CD14-positive monocyte (primary cell): ENCODE measurements around the gene GNS. TPM values are rescaled to one million over a fixed set of nuclear protein-coding genes. Genes with fewer than 3 reads are reported as not detected.

Experiments
- DNase-seq, 3 donors: peaks; one replicate each; pipeline ENCODE4 v3.0.0-alpha.2; 2011 to 2022
- H2AFZ ChIP-seq: 2 replicates; pipeline ENCODE4 v1.6.0; 2012; ENCODE audit warnings: mild to moderate bottlenecking, low read depth, low read length, inconsistent platforms; ENCODE audit not compliant: insufficient read depth, poor library complexity, severe bottlenecking
- H3K27ac ChIP-seq, 2 donors: 1 replicate in 1 of 2; 2 replicates in 1 of 2; pipeline ENCODE4 v1.5.1; 2012 to 2013; ENCODE audit warnings: low read length in 2 of 2, control low read depth in 1 of 2, inconsistent platforms in 1 of 2, low read depth in 1 of 2, mild to moderate bottlenecking in 1 of 2
- H3K27me3 ChIP-seq, 2 donors: one replicate each; pipeline versions ENCODE4 v1.6.0 to v1.6.1; 2011 to 2013; ENCODE audit warnings: low read length in 2 of 2; ENCODE audit not compliant: control insufficient read depth in 2 of 2, insufficient read depth in 2 of 2
- H3K36me3 ChIP-seq, 2 donors: replicated peaks in 1 of 2; 1 replicate in 1 of 2; 2 replicates in 1 of 2; pipeline versions ENCODE4 v1.5.1 to v1.6.1; 2012 to 2013; ENCODE audit warnings: low read length in 2 of 2, control low read depth in 1 of 2, inconsistent platforms in 1 of 2, mild to moderate bottlenecking in 1 of 2; ENCODE audit not compliant: insufficient read depth in 2 of 2, control insufficient read depth in 1 of 2
- H3K4me1 ChIP-seq, 2 donors: 1 replicate in 1 of 2; 2 replicates in 1 of 2; pipeline versions ENCODE4 v1.5.1 to v1.6.1; 2012 to 2013; ENCODE audit warnings: low read length in 2 of 2, control low read depth in 1 of 2, inconsistent platforms in 1 of 2, mild to moderate bottlenecking in 1 of 2, moderate library complexity in 1 of 2; ENCODE audit not compliant: insufficient read depth in 2 of 2, control insufficient read depth in 1 of 2
- H3K4me2 ChIP-seq: replicated peaks from 2 replicates; pipeline ENCODE3; 2012; ENCODE audit warnings: low read length, moderate library complexity, mild to moderate bottlenecking; ENCODE audit not compliant: poor library complexity, severe bottlenecking; ENCODE audit errors: extremely low read depth
- H3K4me3 ChIP-seq, 3 experiments: fragments of 200-600 bp in 1 of 3; sonication (generic) in 1 of 3; replicated peaks in 1 of 3; 1 replicate in 2 of 3; 2 replicates in 1 of 3; pipeline ENCODE4 v1.5.1; 2011 to 2013; ENCODE audit warnings: low read length in 3 of 3, mild to moderate bottlenecking in 3 of 3, control low read depth in 2 of 3, low read depth in 2 of 3, inconsistent platforms in 1 of 3, moderate library complexity in 1 of 3
- H3K79me2 ChIP-seq: 2 replicates; pipeline ENCODE4 v1.6.0; 2012; ENCODE audit warnings: mild to moderate bottlenecking, control low read depth, inconsistent platforms, low read length, moderate library complexity; ENCODE audit not compliant: insufficient read depth
- H3K9ac ChIP-seq: 2 replicates; pipeline ENCODE4 v1.6.0; 2017; ENCODE audit warnings: low read length, mild to moderate bottlenecking; ENCODE audit not compliant: insufficient read depth, poor library complexity, severe bottlenecking
- H3K9me3 ChIP-seq, 2 donors: replicated peaks in 1 of 2; 1 replicate in 1 of 2; 2 replicates in 1 of 2; pipeline versions ENCODE4 v1.5.1 to v1.6.1; 2012 to 2013; ENCODE audit warnings: low read length in 2 of 2, control low read depth in 1 of 2; ENCODE audit not compliant: control insufficient read depth in 1 of 2, insufficient read depth in 1 of 2
- H4K20me1 ChIP-seq: 2 replicates; pipeline ENCODE4 v1.6.0; 2012; ENCODE audit warnings: mild to moderate bottlenecking, low read length, control low read depth, moderate library complexity; ENCODE audit not compliant: insufficient read depth
- H3K27ac Mint-ChIP-seq, 7 donors: one replicate each; pipeline ENCODE4 v1.8.0; 2020; ENCODE audit warnings: mild to moderate bottlenecking in 7 of 7, mixed read lengths in 7 of 7, moderate library complexity in 6 of 7, inconsistent platforms in 2 of 7
- H3K27me3 Mint-ChIP-seq, 3 donors: one replicate each; pipeline ENCODE4 v1.8.0; 2021 to 2022; ENCODE audit warnings: low read depth in 3 of 3, mild to moderate bottlenecking in 3 of 3, mixed read lengths in 3 of 3, moderate library complexity in 3 of 3, inconsistent platforms in 1 of 3
- H3K36me3 Mint-ChIP-seq, 2 donors: one replicate each; pipeline ENCODE4 v1.8.0; 2020; ENCODE audit warnings: mixed read lengths in 2 of 2, inconsistent platforms in 1 of 2, mild to moderate bottlenecking in 1 of 2
- H3K4me1 Mint-ChIP-seq: one replicate; pipeline ENCODE4 v1.8.0; 2020; ENCODE audit warnings: mild to moderate bottlenecking, mixed read lengths
- H3K4me3 Mint-ChIP-seq, 2 donors: one replicate each; pipeline ENCODE4 v1.8.0; 2020; ENCODE audit warnings: mild to moderate bottlenecking in 2 of 2, mixed read lengths in 2 of 2, moderate library complexity in 1 of 2
- H3K9me3 Mint-ChIP-seq, 7 donors: one replicate each; pipeline ENCODE4 v1.8.0; 2020 to 2022; ENCODE audit warnings: mixed read lengths in 7 of 7, mild to moderate bottlenecking in 6 of 7, moderate library complexity in 6 of 7, inconsistent platforms in 2 of 7
- CTCF ChIP-seq: fragments of 200-600 bp; IDR thresholded peaks from one replicate; pipeline ENCODE4 v1.8.0; 2022; ENCODE audit warnings: antibody characterized with exemption, mild to moderate bottlenecking
- WGBS: methylation state at CpG from one replicate; pipeline ENCODE4 v1.1.5; 2013; ENCODE audit warnings: missing lambda C conversion rate; ENCODE audit not compliant: insufficient coverage; 5-methylcytosine and 5-hydroxymethylcytosine counted together
- intact Hi-C, 2 donors: fragments of 100-400 bp; cut with micrococcal nuclease; formaldehyde crosslinking; loops; one replicate each; pipeline versions ENCODE4 v1.15.0 to v1.15.1; 2023
- polyA plus RNA-seq, 3 donors: library from polyadenylated mRNA; depleted of rRNA in 1 of 3; unstranded in 2 of 3; stranded (reverse) in 1 of 3; fragments of 300-500 nt in 2 of 3; fragments of >200 nt in 1 of 3; fragmentation: Illumina TruSeq in 2 of 3; gene quantifications; 1 replicate in 2 of 3; 2 replicates in 1 of 3; pipeline ENCODE4 v1.2.3, GENCODE V29; 2012 to 2021

The GNS gene
- polyA plus RNA-seq, 3 donors: 103 to 274 (median 203) TPM

GRCh38 chr12:64706306-64706705 is 52.9 kb downstream of the GNS start:
- DNase-seq: no peak
- no peak overlapping the region for H3K9ac ChIP-seq
- no peaks in the 10 kb centered on the region for H3K9me3 ChIP-seq
- H3K9me3 Mint-ChIP-seq: no peaks in the 10 kb centered on the region
- peak overlapping the region in 4 of 7 donors; percentile 8 to 47 (median 19) for H3K27ac Mint-ChIP-seq
- no peak overlapping the region for H3K4me2 ChIP-seq
- no peaks in the 10 kb centered on the region for H3K79me2 ChIP-seq
- H3K27ac ChIP-seq: peak overlapping the region in 1 of 2 donors; percentile 45
- WGBS: 51% methylated on average over 3 of the region's 3 CpGs
- no peak overlapping the region for H3K4me3 Mint-ChIP-seq
- no peak overlapping the region for H3K4me3 ChIP-seq
- no peaks in the 10 kb centered on the region for H3K27me3 ChIP-seq
- H2AFZ ChIP-seq: no peak overlapping the region
- H3K27me3 Mint-ChIP-seq: no peaks in the 10 kb centered on the region
- intact Hi-C loops: no loop called here
- peaks cover 33 to 68% of the 10 kb centered on the region in 2 donors for H3K36me3 Mint-ChIP-seq
- H3K4me1 ChIP-seq: peaks cover 3 to 4% of the 10 kb centered on the region in 2 donors
- no peak for TF ChIP-seq CTCF
- peaks cover 5% of the 10 kb centered on the region for H3K4me1 Mint-ChIP-seq
- H3K36me3 ChIP-seq: peaks cover 0 to 42% of the 10 kb centered on the region in 2 donors
- peaks cover 19% of the 10 kb centered on the region for H4K20me1 ChIP-seq

GRCh38 chr12:64701283-64701682 is 57.9 kb downstream of the GNS start:
- H3K4me3 ChIP-seq: no peak overlapping the region
- H3K4me3 Mint-ChIP-seq: no peak overlapping the region
- no peaks in the 10 kb centered on the region for H3K27me3 Mint-ChIP-seq
- H3K79me2 ChIP-seq: peaks cover 19% of the 10 kb centered on the region
- DNase-seq: no peak
- 91% methylated on average over 3 of the region's 5 CpGs for WGBS
- H3K9ac ChIP-seq: no peak overlapping the region
- no peak overlapping the region for H2AFZ ChIP-seq
- peaks cover 31 to 81% of the 10 kb centered on the region in 2 donors for H3K36me3 Mint-ChIP-seq
- TF ChIP-seq CTCF: no peak
- H3K4me2 ChIP-seq: no peak overlapping the region
- peak overlapping the region in 1 of 2 donors; percentile 78 for H3K27ac ChIP-seq
- peaks cover 0 to 2% (median 0%) of the 10 kb centered on the region in 7 donors for H3K9me3 Mint-ChIP-seq
- intact Hi-C loops: loop anchor here in 1 of 2 donors (2.0 kb wide), 1 partner anchor 14 kb away; no protein-coding TSS in a partner anchor
- no peaks in the 10 kb centered on the region for H3K27me3 ChIP-seq
- peaks cover 40% of the 10 kb centered on the region for H4K20me1 ChIP-seq
- H3K4me1 ChIP-seq: peaks cover 20 to 24% of the 10 kb centered on the region in 2 donors
- H3K36me3 ChIP-seq: peaks cover 18 to 56% of the 10 kb centered on the region in 2 donors
- no peaks in the 10 kb centered on the region for H3K9me3 ChIP-seq
- H3K27ac Mint-ChIP-seq: peak overlapping the region; percentile 23 to 94 (median 89)
- H3K4me1 Mint-ChIP-seq: peaks cover 19% of the 10 kb centered on the region
